HG03025 (cell line): Measurements from ENCODE around the gene ST6GALNAC4.
"Not testable (repeated sequence)": the region's sequence is repeated elsewhere in the genome, so short reads cannot be mapped to it uniquely, and the experiment has no call there.

ENCODE experiments used
- ATAC-seq: cut with Tn5 transposase; IDR thresholded peaks from one replicate; pipeline ENCODE4 v1.9.1; 2021; ENCODE audit warnings: mild to moderate bottlenecking, moderate library complexity; ENCODE audit not compliant: unreplicated experiment, low FRiP score

ST6GALNAC4 gene

DNA sequence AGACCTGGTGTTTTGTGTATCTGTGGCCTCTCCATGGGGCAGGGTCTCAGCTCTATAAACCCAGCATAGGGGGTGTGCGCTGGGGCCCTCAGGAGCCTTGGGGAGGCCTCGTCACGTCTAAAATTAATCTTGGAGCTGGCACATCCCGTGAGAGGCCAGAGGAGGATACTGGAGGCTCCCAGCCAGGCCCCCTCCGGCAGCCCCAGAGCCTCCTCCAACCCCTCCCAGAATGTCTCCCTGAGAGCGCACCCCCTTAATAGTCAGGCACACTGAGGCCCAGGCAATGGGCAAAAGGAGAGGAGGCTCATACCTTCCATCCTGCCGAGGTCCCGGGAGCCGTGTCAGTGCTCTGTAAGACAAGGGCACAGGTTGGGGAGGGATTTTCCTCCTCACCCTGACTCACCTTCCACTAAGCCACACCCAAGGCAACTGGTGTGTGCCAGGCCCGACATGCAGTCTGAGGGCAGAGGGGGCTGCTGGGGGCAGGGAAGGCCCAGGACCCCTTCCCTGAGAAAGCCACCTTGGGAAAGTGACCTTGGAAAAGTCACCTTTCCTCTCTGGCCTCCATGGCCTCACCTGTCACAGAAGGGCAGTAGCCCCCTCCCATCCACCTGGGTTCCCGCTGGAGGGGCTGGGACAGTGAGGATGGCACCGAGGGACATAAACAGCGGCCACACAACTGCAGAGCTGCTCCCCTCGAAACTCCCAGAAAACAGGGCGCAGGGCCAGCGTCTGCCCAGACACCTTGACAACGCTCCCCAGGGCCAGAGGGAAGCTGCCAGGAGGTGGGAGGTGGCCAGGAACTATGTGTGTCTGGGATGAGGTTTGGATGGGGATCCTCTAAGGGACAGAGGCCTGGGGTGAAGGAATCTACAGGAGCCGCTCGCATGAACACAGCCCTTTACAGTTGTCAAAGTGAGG is 42.3 kb downstream of the ST6GALNAC4 start:
- no peak for ATAC-seq

DNA sequence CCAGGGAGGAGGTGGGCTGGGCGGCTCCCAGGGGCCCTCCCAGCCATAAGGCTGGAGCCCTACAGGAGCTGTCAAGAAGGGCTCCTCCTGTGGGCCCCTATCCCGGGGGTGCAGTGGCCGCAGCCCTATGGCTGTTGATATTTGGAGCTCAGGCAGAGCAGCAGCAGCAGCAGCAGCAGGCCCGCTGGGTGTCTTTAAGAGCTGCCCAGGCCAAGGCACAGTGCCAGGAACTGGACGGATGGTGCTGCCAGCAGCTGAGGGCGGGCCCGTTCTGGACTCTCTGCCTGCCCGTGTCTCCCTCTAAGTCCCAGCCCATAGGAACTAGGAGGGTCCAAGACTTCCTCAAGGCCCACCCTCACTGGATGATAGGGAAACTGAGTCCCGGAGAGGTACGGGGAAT is 43.0 kb downstream of the ST6GALNAC4 start:
- ATAC-seq, result no peak

DNA sequence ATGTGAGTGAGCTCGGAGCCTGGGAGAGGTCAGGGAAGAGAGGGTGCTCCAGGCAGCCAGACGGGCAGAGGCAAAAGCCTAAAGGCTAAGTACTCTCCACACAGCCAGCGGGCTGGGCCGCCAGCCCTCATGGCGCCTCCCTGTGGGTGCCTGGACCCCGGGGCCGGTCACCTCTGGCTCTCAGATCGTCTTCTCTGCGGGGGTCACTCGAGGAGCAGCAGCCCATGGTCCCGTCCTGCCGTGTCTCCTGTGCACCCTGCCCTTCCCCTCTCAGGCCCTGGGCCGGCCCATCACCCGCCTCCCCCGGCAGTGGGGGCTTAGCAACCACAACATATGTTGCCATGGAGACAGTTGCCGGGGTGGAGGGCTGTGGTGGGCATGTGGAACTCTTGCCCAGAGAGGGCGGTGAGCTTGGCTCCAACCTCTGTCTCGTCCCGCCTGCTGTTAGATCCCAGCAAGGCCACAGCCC is 43.6 kb downstream of the ST6GALNAC4 start:
- no peak for ATAC-seq

DNA sequence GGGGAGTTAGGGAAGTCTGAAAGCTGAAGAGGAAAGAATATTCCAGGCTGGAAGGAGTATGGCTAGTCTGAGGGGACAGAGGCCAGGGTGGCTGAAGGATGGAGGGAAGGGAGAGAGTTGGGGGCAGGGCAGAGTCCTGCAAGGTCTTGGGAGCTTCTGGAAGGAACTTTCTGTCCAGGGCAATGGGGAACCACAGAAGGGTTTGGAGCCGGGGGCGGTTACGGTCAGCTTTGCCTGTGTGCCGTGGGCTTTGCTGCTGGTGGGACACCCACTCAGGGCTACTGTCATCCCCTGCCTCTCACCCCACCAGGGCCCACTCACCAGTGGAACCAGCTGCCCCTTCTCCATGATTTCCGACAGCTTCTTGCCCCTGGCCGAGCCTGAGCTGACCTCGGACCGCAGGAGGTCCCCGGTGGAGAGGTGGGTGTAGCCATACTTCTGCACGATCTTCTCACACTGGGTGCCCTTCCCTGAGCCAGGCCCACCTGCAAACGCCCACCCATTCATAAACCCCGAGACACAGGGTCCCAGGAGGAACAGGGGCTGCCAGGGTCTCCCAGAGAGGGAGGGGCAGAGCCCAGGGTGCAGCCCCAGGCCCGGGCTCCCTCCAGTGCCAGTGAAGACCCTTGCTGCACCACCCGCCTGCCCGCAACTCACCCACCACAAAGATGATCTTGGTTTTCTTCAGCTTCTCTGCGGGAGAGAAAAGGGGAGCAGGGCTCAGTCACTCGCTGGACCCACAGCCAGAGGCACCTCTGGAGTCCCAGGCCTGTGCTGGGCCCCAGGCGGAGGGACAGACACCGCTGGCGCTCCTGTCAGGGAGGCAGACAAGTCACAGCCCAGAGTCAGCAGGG is 44.2 kb downstream of the ST6GALNAC4 start:
- no peak for ATAC-seq

GRCh38 chr9:127871531-127871930 is 45.3 kb downstream of the ST6GALNAC4 start:
- no peak for ATAC-seq

DNA sequence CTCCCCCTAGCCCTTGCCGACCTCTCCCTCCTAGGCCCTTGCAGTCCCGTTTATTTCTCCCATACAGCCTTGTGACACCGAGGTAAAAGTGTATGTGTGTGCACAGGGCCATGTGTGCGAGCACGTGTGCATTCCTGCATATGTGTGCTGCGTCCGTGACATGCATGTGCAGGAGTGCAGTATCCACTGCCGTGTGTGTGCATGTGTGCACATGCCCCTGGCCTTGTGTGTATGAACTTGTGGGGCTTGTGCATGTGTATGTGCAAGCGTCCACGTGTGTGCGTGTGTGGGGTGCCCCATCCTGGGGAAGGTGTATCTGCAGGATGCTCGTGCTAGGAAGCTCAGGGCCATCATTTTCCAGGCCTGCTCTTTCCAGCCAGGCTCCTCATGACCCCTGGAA is 46.0 kb downstream of the ST6GALNAC4 start:
- ATAC-seq, result no peak

DNA sequence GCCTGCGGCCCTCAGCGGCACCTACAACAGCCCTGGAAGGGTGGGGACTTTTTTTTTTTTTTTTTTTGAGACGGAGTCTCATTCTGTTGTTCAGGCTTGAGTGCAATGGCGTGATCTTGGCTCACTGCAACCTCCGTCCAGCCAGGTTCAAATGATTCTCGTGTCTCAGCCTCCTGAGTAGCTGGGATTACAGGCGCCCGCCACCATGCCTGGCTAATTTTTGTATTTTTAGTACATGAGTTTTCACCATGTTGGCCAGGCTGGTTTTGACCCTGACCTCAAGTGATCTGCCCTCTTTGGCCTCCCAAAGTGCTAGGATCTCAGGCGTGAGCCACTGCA is 46.7 kb downstream of the ST6GALNAC4 start:
- ATAC-seq, result not testable (repeated sequence)

DNA sequence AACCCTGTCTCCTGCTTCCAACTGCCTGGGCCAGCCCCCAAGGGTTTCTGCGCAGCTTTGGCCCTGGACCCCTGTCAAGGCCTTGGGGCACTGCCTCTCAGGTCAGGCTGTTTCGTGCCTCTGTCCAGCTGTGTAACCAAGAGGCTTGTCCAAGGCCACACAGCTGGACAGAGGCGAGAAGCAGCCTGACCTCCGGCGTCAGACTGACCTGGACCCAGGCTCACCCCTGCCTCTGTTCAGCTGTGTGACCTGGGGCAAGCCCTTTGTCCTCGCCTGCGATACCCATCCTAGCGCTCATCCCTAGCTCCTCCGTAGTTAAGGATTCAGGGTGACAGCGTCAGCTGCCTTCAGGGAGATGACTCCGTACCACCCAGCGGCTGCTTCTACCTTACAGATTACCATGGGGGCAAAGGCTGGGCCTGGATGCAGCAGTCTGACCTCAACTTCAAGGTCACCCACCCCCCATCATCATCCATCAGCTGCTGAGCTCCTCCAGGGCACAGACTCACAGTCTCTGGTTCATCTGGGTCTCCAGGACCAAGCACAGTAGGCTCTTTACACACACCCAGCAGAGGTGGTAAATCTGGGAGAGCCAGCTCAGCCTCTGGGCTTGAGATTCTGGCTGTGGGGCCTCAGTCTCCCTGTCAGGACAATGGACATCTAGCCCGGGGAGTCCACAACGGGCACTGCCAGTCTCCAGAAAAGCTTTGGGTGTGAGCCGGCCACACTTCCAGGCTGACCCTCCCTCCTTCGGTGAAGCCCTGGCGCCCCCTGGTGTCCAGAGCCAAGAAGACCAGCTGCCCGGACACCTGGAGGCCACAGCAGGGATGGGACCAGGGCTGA is 47.3 kb downstream of the ST6GALNAC4 start:
- no peak for ATAC-seq

DNA sequence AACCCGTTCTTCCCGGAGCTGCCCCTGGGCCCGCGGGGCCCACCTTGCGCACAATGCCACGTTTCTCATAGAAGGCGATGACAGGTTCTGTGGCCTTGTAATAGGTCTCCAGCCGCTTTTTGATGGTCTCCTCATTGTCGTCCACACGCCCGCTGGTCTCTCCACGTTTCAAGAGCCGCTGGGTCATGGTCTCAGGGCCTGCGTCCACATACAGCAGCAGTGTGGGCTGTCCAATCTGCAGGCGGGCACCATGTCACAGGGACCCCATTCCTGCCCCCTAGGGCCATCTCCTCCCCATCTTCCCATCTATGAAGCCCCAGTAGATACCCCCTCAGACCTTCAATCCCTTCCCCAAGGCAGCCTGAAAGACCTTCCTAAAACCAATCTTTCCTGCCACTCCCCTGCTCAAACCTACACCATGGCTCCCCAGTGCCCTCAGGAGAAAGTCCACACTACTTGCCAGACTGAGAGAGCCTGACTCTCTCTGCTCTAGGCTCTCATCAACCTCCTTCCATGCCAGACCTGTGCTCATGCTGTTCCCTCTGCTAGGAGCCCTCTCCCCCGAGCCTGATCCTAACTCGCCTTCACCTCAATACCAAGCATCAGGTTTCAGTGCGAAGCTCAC is 48.5 kb downstream of the ST6GALNAC4 start:
- ATAC-seq, result no peak

- ATAC-seq, result no peak
Observed at GRCh38 chr9:127867356-127868277, 49.2 kb downstream of the ST6GALNAC4 start.

DNA sequence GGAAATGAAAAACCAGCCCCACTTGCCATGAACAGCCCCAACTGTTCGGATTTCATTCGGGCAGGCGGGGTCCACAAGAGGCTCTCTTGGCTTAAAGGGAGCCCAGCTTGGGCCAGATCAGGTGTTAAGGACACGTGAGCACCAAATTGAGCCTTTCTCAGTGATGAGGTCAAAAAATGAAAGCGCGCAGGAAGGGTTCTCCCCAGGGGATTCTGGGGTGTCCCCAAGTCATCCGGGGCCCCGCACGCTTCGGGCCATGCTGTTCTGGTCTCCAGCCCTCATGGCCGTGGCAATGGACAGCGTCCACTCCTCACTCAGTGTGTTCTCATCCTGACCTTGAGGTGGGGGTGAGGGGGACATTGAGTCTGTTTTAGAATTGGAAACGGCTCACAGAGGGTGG is 50.3 kb downstream of the ST6GALNAC4 start:
- ATAC-seq, result no peak

- no peak for ATAC-seq
Observed at GRCh38 chr9:127865645-127866464, 51.0 kb downstream of the ST6GALNAC4 start.

GRCh38 chr9:127863191-127863621 is 53.6 kb downstream of the ST6GALNAC4 start:
- ATAC-seq, result no peak

DNA sequence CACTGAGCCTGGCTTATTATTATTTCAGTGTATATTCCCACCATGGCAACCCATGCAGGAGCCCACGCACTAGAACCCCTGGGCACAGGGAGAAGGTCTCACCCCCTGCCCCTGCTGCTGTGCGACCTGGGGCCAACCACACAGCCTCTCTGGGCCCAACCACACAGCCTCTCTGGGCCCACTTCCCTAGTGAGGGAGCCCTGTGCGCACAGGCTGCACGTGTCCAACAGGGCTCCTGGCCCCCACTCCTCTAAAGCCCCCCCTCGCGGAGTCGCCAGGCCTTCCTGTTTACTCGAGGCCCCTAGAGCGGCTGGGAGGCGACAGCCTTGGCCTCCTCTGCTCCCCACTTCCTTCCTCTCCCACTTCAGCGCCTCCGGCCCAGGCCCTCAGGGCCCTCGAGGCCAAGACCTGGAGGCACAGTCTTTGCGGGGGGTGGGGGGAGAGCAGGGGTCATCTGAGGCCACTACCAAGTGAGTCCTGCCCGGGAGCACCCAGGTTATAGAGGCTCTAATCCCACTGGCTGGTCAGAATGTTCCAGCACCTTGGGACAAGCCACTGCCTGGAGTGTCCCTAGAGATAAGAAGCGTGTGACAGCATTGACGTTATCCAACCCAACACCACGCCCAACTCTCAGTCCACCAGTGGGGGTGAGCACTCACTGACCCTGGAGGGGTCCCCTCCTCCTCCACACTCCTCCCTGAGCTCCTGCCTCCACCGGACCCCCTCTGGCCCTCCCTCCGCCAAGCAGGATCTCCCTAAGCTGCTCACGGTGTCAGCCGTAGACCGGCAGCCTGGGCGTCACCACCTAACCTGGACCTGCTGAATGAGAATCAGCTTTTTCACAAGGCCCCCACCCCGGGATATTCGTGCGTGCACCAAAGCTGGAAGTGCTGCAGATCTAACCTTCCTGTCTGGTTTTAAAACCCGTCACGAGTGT is 54.5 kb downstream of the ST6GALNAC4 start:
- no peak for ATAC-seq

DNA sequence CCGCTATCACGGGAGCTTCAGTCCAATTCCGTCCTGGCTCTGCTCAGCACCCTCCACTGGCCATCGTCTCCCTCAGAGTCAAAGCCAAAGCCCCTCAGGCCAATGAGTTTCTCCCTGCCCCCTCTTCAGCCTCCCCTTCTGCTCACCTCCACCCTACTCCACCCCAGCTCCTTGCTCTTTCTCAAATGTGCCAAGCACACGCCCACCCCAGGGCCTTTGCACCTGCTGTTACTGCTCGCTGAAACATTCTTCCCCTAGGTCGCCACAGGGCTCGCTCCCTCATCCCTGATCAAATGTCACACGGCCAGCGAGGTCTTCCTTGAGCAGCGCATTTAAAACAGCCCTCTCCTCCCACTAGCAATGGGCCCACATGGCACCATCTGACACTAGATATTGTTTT is 56.1 kb downstream of the ST6GALNAC4 start:
- no peak for ATAC-seq

- no peak for ATAC-seq
Observed at GRCh38 chr9:127860260-127860659, 56.6 kb downstream of the ST6GALNAC4 start.

- no peak for ATAC-seq
Observed at GRCh38 chr9:127858041-127858512, 58.8 kb downstream of the ST6GALNAC4 start.
